ENCODE results near the gene IQCM.
"Not testable (repeated sequence)": the region's sequence is repeated elsewhere in the genome, so short reads cannot be mapped to it uniquely, and the experiment has no call there.

Gene IQCM

GRCh38 chr4:149409555-149409962 is 406.1 kb downstream of the IQCM start:
- no peak for DNase-seq

GRCh38 chr4:149409146-149409545 is 406.5 kb downstream of the IQCM start:
- no peak for DNase-seq

DNA sequence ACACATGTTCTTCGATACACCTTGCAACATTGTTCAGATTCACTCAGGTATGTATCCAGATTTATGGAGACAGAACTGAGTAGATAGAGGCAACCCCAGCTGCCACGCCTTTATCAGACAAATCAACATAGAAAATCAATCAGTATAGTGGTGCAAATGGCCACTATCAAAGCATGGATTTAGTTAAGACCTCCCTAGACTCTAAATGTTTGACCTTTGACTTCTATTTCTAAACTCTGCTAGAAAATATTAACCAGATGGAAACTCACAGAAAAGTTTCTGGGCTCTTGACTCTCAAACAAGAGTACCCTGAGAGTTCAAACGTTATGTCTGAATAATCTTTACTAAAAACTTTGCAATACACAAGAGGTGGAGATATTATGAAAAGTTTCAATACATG is 411.5 kb downstream of the IQCM start:
- DNase-seq = no peak

GRCh38 chr4:149403081-149403480 is 412.6 kb downstream of the IQCM start:
- DNase-seq = no peak

- DNase-seq = no peak
These were observed 416.6 kb downstream of the IQCM start for GRCh38 chr4:149398993-149399392.

DNA sequence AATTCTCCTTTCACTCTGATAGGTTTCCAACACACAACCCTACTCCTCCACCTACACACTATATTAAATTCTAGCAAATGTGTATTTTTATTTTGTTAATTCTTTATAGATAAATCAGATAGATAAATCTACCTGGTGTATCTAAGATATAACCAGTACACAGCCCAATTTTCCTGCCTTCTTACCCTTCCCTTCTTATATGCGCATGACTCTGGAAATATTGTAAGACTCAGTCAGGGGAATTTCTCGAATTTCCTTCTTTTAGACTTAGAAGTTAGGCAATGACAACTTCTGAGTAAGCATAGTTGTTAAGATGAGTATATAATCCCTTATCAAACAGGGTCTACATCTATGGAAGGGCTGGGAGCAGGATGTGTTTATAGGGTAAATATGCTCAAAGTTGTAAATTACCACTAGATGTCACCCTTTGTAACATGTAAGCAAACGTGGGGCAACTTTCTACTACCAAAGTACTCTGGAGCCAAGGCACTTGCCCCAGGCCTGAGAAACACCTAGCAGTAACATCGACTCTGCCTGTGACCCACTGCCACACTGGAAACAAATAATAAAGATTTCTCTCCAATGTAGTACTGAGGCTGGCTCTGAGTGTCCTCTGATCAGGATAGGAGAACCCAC is 444.7 kb downstream of the IQCM start:
- no peak for DNase-seq

DNA sequence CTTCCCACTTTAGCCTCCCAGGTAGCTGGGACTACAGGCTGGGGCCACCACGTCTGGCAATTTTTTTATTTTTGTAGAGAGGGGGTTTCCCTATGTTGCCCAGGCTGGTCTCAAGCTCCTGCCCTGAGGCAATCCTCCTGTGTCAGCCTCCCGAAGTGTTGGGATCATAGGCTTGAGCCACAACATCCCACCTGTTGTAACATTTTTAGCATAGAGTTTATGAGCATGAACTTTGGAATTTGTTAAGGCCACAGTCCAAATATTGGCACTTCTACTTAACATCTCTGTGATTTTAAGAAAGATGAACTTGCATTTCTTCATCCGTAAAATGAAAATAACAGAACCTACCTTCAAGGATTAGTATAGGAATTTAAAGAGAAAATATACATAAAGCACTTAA is 445.6 kb downstream of the IQCM start:
- no peak for DNase-seq

- DNase-seq = no peak
These were observed 462.4 kb downstream of the IQCM start for GRCh38 chr4:149353241-149353640.

GRCh38 chr4:149349541-149349940 is 466.1 kb downstream of the IQCM start:
- DNase-seq = no peak

- DNase-seq = no peak
These were observed 468.5 kb downstream of the IQCM start for GRCh38 chr4:149347139-149347538.

- no peak for DNase-seq
These were observed 470.2 kb downstream of the IQCM start for GRCh38 chr4:149345424-149345823.

DNA sequence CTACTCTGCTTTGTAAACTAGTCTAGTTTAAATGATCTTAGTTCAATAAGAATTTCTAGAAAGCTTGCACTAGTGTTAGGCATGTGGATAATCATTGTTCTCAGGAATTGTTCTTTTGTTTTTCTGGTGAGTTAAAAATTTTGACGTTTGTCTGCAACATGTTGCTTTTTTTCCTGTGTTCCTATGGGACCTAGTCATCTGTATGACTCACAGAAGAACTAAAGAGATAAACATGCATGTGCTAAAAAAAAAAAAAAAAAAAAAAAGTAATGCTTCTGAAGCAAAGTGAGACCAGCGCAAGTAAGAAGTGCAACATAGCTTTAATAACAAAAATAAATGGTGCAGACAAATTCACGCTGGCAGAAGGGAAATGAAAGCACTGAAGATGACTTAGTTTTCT is 471.2 kb downstream of the IQCM start:
- DNase-seq = no peak

DNA sequence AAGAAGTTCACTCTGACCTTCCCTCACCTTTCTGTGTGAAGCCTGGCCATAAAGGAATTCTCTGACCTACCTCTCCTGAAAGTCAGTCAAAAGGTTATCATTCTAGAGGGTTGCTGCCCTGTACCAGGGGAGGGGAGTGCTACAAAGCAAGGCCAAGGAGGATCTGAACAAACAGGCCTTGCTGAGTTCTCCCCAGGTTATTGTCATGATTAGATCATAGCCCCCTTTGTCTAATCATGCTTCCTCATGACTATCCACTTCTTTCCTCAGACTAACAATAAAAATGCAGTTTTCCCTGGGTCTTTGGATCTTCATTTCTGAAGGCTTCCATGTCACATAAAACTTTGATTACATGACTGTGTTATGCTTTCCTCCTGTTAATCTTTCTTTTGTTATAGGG is 472.0 kb downstream of the IQCM start:
- no peak for DNase-seq

DNA sequence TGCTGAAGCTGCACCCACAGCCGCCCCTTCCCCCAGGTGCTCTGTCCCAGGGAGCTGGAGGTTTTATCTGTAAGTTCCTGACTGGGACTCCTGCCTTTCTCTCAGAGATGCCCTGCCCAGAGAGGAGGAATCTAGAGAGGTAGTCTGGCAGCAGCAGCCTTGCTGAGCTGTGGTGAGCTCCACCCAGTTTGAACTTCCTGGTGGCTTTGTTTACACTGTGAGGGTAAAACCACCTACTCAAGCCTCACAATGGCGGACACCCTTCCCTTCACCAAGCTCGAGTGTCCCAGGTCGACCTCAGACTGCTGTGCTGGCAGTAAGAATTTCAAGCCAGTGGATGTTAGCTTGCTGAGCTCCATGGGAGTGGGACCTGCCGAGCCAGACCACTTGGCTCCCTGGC is 474.5 kb downstream of the IQCM start:
- not testable (repeated sequence) for DNase-seq

GRCh38 chr4:149328161-149328560 is 487.5 kb downstream of the IQCM start:
- no peak for DNase-seq

- DNase-seq = no peak
These were observed 493.4 kb downstream of the IQCM start for GRCh38 chr4:149322203-149322602.

DNA sequence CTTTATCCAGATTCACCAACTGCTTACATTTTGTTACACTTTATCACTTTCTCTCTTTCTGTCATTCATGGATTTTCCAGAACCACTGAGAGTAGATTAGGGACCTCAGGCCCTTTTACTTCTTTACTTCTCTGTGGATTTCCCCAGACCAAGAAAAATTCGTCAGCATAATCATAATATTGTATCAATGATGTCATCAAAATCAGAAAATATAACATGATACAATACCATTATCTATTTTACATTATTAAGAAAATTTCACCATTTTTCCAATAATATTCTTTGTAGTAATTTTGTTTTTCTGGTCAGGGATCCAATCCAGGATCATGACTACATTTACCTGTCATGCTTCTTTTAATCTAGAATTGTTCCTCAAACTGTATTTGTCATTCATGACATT is 494.2 kb downstream of the IQCM start:
- DNase-seq = no peak

- DNase-seq = no peak
These were observed 504.6 kb downstream of the IQCM start for GRCh38 chr4:149311076-149311475.

DNA sequence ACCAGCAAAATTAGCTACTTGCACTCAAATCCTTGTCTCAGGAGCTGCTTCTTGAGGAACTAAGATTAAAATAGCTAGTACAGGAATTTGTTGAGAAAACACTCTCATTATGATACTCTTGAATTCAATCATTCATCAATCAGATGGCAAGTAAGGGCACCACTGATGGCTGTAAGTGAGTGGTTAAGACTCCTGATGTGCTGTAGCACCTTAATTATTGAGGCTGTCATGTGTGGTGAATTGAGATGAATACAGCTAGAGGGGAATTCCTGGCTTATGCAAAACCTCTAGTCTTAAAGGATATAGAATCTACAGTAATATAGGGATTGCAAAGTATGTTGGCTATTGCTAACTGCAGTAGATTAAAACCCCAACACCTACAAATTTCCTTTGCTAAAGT is 509.1 kb downstream of the IQCM start:
- no peak for DNase-seq

Measured in stimulated activated naive CD4-positive, alpha-beta T cell (primary cell).